SK-N-SH (cell line): ENCODE data around the gene AGAP1.

Source experiments
- CHD2 ChIP-seq: fragments of 150-350 bp; IDR thresholded peaks from 2 replicates; pipeline ENCODE4 v1.6.1; 2018; ENCODE audit warnings: low read length; ENCODE audit not compliant: partially characterized antibody
- EP300 ChIP-seq, 2 experiments: IDR thresholded peaks; 2 replicates each; pipeline versions ENCODE4 v1.4.0 to v1.6.1; 2012; ENCODE audit warnings: borderline replicate concordance in 1 of 2, low read depth in 1 of 2, low read length in 1 of 2
- GATA2 ChIP-seq: sonication (generic); formaldehyde crosslinking; IDR thresholded peaks from 2 replicates; pipeline ENCODE4 v1.5.0; 2020; ENCODE audit warnings: mild to moderate bottlenecking, missing genetic modification reagents
- MXI1 ChIP-seq: IDR thresholded peaks from 2 replicates; pipeline ENCODE4 v1.6.1; 2012; ENCODE audit warnings: mild to moderate bottlenecking, low read depth, low read length, improper control_type of control experiment
- RAD21 ChIP-seq: IDR thresholded peaks from 2 replicates; pipeline ENCODE4 v1.6.1; 2012; ENCODE audit warnings: mild to moderate bottlenecking, low read length
- REST ChIP-seq: IDR thresholded peaks from 2 replicates; pipeline ENCODE4 v1.6.1; 2012; ENCODE audit warnings: mild to moderate bottlenecking, low read depth, low read length, moderate library complexity
- RXRA ChIP-seq: IDR thresholded peaks from 2 replicates; pipeline ENCODE4 v1.4.0; 2012; ENCODE audit warnings: low read depth, mild to moderate bottlenecking, borderline replicate concordance
- TF ChIP-seq, protein P1 (sequence below): IDR thresholded peaks from 2 replicates; pipeline ENCODE4 v1.4.0; 2012; ENCODE audit warnings: low read depth
- TF ChIP-seq, protein P2 (sequence below): fragments of 200-600 bp; sonication (generic); IDR thresholded peaks from 2 replicates; pipeline ENCODE4 v1.6.1; 2017; ENCODE audit warnings: antibody characterized with exemption, mild to moderate bottlenecking, moderate library complexity
- TF ChIP-seq, protein P3 (sequence below): IDR thresholded peaks from 2 replicates; pipeline ENCODE4; 2012

DNA sequence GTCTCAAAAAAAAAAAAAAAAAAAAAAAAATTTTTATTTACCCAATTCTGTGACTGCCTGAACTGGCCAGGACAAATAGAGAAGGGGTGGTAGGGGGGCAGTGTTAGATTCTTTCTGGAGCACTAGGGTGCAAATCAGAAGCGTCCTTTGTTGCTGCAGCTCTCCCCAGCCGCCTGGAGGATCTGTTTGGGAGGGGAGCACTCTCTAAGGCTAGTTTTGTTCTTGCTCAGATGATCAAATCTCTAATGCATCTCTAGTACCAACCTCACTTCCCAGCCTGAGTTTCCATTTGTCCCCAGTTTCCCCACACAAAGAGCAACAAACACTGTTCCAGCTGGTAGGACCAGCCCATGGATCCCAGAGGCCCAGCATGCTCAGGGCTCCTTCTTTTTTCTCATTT lies 591.4 kb downstream of the AGAP1 start:
- TF ChIP-seq, protein P1, sequence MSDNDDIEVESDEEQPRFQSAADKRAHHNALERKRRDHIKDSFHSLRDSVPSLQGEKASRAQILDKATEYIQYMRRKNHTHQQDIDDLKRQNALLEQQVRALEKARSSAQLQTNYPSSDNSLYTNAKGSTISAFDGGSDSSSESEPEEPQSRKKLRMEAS: no peak
- TF ChIP-seq, protein P2, sequence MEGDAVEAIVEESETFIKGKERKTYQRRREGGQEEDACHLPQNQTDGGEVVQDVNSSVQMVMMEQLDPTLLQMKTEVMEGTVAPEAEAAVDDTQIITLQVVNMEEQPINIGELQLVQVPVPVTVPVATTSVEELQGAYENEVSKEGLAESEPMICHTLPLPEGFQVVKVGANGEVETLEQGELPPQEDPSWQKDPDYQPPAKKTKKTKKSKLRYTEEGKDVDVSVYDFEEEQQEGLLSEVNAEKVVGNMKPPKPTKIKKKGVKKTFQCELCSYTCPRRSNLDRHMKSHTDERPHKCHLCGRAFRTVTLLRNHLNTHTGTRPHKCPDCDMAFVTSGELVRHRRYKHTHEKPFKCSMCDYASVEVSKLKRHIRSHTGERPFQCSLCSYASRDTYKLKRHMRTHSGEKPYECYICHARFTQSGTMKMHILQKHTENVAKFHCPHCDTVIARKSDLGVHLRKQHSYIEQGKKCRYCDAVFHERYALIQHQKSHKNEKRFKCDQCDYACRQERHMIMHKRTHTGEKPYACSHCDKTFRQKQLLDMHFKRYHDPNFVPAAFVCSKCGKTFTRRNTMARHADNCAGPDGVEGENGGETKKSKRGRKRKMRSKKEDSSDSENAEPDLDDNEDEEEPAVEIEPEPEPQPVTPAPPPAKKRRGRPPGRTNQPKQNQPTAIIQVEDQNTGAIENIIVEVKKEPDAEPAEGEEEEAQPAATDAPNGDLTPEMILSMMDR: no peak
- no peak for TF ChIP-seq RAD21
- TF ChIP-seq, protein P3, sequence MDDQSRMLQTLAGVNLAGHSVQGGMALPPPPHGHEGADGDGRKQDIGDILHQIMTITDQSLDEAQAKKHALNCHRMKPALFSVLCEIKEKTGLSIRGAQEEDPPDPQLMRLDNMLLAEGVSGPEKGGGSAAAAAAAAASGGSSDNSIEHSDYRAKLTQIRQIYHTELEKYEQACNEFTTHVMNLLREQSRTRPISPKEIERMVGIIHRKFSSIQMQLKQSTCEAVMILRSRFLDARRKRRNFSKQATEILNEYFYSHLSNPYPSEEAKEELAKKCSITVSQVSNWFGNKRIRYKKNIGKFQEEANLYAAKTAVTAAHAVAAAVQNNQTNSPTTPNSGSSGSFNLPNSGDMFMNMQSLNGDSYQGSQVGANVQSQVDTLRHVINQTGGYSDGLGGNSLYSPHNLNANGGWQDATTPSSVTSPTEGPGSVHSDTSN: no peak
- no peak for TF ChIP-seq GATA2 (CRISPR knock-in tag)
- no peak for TF ChIP-seq EP300 (IDR thresholded peaks at IDR 0.05; ENCODE audit: borderline replicate concordance in 1 of 2, low read depth in 1 of 2, low read length in 1 of 2)
- no peak for TF ChIP-seq REST
- no peak for TF ChIP-seq MXI1
- TF ChIP-seq RXRA: no peak
- no peak for TF ChIP-seq CHD2
